Activated effector memory CD4-positive, alpha-beta T cell treated with anti-CD3 and anti-CD28 coated beads, Interleukin-2, amount 50 U/mL, for 16 hours (primary cell): Measurements from ENCODE around the gene ZDHHC14.
"Not testable (repeated sequence)": the region's sequence is repeated elsewhere in the genome, so short reads cannot be mapped to it uniquely, and the experiment has no call there.

Source experiments
- DNase-seq: peaks from one replicate; pipeline ENCODE4 v3.0.0-alpha.2; 2020

Gene ZDHHC14

DNA sequence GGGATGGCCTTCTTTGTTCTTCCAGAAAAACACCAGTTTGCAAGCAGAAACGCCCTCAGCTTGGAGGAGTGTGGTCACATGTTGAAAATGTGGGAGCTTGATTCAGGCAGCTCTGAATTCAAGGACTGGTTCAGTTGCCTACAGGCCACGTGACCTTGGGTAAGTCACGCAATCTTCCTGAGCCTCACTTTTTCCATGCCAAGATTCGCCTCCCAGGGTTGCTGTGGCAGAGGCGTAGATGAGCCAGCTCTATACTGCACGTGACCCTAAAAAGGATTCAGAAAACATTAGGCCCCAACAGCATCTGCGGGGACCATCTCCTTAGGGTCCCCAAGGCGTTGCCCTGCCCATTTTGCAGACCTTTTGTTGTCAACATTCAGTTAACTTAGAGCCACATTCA lies 330.1 kb downstream of the ZDHHC14 start:
- DNase-seq = no peak

DNA sequence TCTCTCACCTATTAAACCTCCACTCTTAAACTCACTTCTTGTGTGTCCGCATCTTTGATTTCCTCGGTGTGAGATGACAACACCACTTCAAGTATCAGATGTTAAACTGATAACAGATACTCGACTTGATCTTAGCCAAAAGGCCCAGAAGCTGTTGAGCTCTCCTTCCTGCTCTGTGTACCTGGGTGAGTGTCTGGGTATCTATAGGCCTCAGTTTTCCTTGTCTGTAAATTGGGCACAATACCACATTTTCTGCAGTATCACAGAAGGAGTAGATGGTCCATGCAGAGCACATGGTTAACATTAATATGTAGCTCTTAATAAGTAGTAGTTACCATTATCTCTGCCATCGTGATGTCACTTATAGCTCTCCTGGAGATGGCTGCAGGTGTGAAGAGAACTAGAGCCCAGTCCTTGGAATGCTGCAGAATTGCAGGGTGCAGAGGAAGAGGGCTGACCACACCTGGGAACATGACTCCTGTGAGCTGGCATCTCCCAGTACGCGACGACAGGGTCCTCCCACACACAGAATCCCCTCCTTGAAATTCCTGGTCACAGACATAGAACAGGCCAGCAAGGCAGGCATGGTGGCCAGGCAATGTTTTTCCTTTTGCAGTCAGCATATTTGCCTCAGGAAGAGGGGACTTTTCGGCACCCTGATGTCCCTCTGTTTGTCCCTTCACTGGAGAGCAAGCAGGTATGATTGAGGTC lies 331.8 kb downstream of the ZDHHC14 start:
- DNase-seq = no peak

DNA sequence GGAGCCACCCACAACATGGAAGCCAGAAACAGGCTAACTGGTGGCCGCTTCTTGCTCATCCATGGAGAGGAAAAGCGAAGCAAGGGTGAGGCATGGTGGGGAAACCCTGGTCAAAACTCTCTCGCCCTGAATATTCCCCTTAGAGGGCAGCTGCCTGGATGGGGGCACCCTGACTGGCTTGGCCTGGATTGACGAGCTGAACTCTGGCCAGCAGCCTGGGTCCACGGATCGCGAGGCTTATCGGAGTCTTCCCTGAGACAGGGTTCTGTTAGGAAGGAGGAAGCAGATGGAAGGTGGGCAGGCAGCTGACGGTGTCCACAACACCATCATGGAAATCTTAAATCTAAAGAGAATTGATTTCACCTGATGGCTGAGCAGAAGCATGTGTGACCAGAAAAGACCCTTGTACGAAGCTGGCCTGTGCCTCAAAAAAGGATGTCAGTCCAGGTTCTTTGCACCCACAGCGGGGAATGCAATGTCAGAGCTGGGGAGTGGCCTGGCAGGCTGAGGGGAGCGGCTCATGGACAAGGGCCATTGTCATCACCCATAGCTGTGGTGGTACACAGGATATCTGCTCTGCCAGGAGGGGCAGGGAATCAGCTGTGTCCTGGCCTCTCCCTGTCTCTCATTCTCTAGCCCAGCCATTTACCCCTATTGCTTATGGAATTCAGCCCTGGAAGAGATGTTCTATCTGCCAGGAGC lies 332.6 kb downstream of the ZDHHC14 start:
- DNase-seq = no peak

DNA sequence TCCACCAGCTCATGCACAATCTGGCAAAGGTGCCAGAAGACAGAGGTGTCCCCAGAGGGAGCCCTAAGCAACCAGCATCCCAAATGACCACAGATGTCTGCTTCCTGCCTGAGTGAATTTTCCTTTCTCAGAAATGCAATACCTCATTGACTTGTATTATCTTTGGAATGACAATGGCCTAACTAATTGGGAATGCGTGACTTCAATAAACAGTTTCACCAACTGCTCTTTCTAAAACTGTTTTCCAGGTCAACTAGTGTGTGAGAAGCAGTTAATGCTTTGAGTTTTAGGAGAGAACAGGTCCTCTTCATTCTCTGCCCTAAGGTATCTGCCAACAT lies 333.1 kb downstream of the ZDHHC14 start:
- DNase-seq = no peak

DNA sequence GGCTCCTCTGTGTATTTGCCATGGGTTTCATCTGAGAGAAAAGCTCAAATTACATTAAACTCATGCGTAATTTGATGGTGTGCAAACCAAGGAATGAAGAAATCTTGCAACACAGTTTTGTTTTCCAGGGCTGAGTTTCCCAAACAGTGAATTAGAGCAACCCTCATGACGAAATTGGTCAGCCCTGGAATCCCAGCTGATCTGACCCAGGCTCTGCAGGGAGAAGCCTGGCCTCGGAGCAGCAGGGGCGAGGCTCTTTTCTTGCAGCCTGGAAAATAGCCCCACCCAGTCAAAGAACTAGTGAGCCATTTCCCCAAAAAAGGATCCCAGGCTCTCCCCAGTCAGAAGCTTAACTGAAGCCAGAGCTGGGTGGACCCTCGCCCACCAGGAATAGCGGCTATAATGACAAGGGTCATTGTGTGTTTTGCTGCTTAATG lies 334.8 kb downstream of the ZDHHC14 start:
- DNase-seq = no peak

DNA sequence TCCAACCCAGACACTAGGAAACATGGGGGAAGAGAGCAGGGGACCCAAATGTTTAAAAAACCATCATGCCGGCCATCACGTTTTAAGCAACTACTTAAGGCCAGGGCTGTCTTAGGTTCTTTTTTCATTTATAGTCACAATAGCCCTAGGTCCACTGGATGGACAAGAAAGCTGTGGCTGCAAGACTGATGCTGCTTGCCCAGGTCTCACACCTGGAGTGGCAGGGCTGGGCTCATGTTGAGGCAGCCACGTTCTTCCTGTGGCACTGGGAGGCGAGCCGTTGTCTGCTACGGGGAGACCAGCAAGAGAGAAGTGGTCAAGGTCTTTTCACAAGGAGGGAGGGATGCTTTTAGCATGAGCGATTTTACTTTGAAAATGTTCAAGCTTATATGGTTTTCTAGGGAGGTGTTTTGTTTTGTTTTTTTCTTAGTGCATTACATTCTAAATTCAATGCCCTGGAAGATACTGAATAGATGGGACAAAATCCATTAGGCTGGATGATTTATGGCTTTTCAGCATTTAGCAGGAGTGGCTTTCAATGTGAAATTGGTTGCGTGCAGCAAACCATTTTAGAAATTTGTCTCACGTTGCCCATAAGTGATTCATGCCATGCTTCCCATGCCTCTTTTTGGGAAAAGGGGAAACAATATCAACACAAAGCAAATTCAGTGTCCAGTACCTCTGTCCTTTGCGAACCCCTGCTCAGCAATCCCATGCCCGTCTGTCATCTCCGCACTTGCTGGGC lies 335.4 kb downstream of the ZDHHC14 start:
- DNase-seq = no peak

DNA sequence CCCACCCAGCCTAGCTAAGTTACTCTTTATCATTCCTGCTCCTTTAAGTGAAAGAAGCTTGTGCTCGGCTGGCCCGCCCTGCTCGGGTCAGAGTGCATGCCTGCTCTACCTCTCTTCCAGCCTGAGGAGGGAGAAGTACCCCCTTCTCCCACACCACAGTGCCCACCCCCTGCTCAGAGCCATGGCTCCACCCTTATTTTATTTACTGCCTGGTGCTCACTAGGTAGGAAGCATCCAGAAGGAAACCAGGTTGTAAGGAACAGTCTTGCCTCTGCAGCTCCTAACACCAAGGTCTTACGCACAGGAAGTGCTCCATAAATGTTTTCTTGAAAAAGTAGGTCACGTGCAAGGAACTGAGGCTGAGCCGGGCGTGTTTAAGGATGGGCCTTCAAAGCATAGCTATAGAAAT lies 336.4 kb downstream of the ZDHHC14 start:
- DNase-seq = no peak

GRCh38 chr6:157718503-157719187 lies 337.7 kb downstream of the ZDHHC14 start:
- no peak for DNase-seq

- not testable (repeated sequence) for DNase-seq
Observed at GRCh38 chr6:157720964-157721363, 340.0 kb downstream of the ZDHHC14 start.

- DNase-seq = no peak
Observed at GRCh38 chr6:157721426-157721825, 340.4 kb downstream of the ZDHHC14 start.

DNA sequence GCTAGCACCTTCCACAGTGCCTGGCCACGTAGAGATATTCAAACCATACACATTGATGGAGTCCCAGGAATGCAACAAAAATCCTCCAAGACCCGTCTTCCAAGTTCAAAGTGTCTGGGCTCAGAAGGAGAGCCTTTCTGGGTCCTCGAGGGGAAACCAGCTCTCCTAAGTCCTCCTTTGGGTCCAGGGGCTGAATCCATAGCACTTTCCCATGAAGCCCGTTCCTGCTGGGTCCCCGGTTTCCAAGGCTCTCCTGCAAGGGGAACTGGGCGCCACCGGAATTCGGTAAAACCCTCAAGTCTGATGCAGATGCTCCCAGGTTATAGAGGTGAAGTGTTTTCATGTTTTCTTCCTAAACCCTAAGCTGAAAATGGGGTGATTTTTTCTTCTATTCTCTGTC lies 340.8 kb downstream of the ZDHHC14 start:
- no peak for DNase-seq

- DNase-seq = no peak
Observed at GRCh38 chr6:157723376-157723775, 342.4 kb downstream of the ZDHHC14 start.

DNA sequence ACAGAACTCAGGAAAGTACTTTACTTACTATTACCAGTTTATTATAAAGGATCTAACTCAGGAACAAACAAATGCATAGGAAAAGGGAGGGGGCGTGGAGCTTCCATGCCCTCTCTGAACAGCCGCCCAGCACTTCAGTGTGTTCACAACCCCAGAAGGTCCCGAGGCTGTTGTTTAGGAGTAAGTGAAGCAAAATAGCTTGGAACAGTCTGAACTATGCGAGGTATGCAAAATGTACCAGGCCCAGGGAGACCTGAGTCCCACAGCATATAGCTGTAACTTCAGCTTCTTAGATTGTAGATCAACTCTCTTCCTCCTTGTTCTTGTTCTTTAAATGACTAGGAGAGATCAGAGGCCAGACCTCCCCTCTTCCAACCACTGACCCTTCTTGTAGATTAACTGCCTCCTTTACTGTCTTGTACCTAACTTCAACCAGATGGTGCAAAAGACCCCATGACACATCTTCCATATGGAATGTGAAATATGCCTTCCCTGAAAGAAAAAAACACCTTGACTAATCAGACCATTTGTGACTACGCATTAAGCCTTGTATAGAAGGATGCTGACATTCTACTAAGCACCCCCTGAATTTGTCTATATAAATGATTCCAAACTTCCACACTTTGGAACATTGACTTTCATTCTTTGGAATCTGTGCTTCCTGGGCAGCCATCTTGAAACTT lies 343.3 kb downstream of the ZDHHC14 start:
- no peak for DNase-seq

DNA sequence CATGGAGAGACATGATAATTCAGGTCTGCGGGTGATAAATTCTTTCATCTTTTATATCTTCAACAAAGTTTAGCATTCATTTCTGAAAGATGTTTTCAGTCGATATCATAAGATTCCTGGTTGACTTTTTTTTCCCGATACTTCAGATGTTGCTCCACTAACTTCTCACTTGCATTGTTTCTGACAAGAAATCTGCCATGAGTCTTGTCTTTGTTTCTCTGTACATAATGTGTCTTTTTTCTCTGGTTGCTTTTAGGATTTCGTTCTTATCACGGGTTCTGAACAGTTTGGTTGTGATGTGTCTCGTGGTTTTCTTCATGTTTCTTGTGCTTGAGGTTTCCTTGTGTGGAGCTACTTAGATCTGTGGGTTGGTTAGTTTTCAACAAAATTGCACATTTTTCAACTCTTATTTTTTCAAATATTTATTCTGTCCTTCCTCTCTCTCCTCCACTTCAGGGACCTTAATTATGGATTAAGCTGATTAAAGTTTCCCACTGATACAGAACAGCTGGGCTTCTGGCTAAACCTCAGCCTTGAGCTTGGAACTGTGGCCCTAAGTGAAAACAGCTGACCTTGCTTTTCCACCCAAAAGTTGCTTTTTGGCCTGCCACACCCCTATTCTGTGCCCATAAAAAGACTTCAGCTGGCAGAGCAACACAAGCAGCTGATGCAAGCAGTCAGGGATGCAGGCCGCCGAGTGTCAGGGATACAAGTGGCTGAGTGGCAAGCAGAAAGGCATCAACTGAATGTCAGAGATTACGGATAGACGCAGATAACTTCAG lies 344.2 kb downstream of the ZDHHC14 start:
- DNase-seq = no peak

- no peak for DNase-seq
Observed at GRCh38 chr6:157725836-157726235, 344.8 kb downstream of the ZDHHC14 start.

GRCh38 chr6:157726892-157727628 lies 346.1 kb downstream of the ZDHHC14 start:
- DNase-seq = no peak
